ENCODE data around the gene KCNT1.

Gene KCNT1

GRCh38 chr9:135825435-135826187 lies 123.6 kb downstream of the KCNT1 start:
- no peak for DNase-seq

- DNase-seq: no peak
These were observed 124.2 kb downstream of the KCNT1 start for GRCh38 chr9:135826188-135826545.

- no peak for DNase-seq
These were observed 125.3 kb downstream of the KCNT1 start for GRCh38 chr9:135827301-135827700.

- DNase-seq: no peak
These were observed 126.0 kb downstream of the KCNT1 start for GRCh38 chr9:135827866-135828580.

GRCh38 chr9:135828656-135829055 lies 126.7 kb downstream of the KCNT1 start:
- DNase-seq: no peak

GRCh38 chr9:135830496-135830895 lies 128.5 kb downstream of the KCNT1 start:
- no peak for DNase-seq

- DNase-seq: no peak
These were observed 131.9 kb downstream of the KCNT1 start for GRCh38 chr9:135833864-135834263.

- DNase-seq: no peak
These were observed 133.1 kb downstream of the KCNT1 start for GRCh38 chr9:135835131-135835530.

GRCh38 chr9:135839516-135839915 lies 137.5 kb downstream of the KCNT1 start:
- no peak for DNase-seq

GRCh38 chr9:135840107-135840506 lies 138.1 kb downstream of the KCNT1 start:
- no peak for DNase-seq

GRCh38 chr9:135840539-135840938 lies 138.6 kb downstream of the KCNT1 start:
- DNase-seq: no peak
